H1 (cell line): Measurements from ENCODE around the gene SLN. TPM values are rescaled to one million over a fixed set of nuclear protein-coding genes. Genes with fewer than 3 reads are reported as not detected.

Experiments used
- CTCF ChIA-PET: fragments of 300-600 bp; sonication (Branson Sonifier 250); formaldehyde crosslinking; loops from one replicate; lab custom pipeline; 2021; ENCODE audit not compliant: partially characterized antibody; lab: Charles Lee
- POLR2A ChIA-PET: fragments of 300-600 bp; sonication (Branson Sonifier 250); formaldehyde crosslinking; loops from one replicate; lab custom pipeline; 2021; ENCODE audit warnings: inconsistent platforms; ENCODE audit not compliant: partially characterized antibody; lab: Charles Lee
- DNase-seq, 2 experiments: peaks; one replicate each; pipeline versions ENCODE4 v3.0.0 to v3.0.0-alpha.2; 2010 to 2022; ENCODE audit warnings: low spot score in 2 of 2, low read depth in 1 of 2, mixed read lengths in 1 of 2
- FAIRE-seq: peaks from 2 replicates; lab custom pipeline; 2011; peaks lifted over from hg19 to GRCh38; lab: Jason Lieb, UNC
- H2AFZ ChIP-seq: 2 replicates; pipeline ENCODE4 v1.8.1; 2012; ENCODE audit warnings: low read length, inconsistent platforms
- H2AK5ac ChIP-seq: 2 replicates; pipeline ENCODE4 v1.6.1; 2013; ENCODE audit warnings: low read depth, low read length
- H2BK120ac ChIP-seq: replicated peaks from 2 replicates; pipeline ENCODE3; 2013; ENCODE audit warnings: low read depth, low read length, inconsistent platforms
- H2BK12ac ChIP-seq: 2 replicates; pipeline ENCODE4 v1.6.1; 2013; ENCODE audit warnings: low read depth, low read length
- H2BK15ac ChIP-seq: 2 replicates; pipeline ENCODE4 v1.6.1; 2013; ENCODE audit warnings: low read length
- H2BK20ac ChIP-seq: 2 replicates; pipeline ENCODE4 v1.6.1; 2013; ENCODE audit warnings: low read length
- H2BK5ac ChIP-seq: 2 replicates; pipeline ENCODE4 v1.6.1; 2013; ENCODE audit warnings: low read depth, low read length
- H3K14ac ChIP-seq: 2 replicates; pipeline ENCODE4 v1.6.1; 2013; ENCODE audit warnings: inconsistent platforms; ENCODE audit not compliant: insufficient read length
- H3K18ac ChIP-seq: 2 replicates; pipeline ENCODE4 v1.6.1; 2013; ENCODE audit warnings: low read length; ENCODE audit errors: extremely low read depth
- H3K23ac ChIP-seq: 2 replicates; pipeline ENCODE4 v1.6.1; 2013; ENCODE audit warnings: inconsistent platforms; ENCODE audit not compliant: insufficient read length
- H3K23me2 ChIP-seq: 2 replicates; pipeline ENCODE4 v1.6.1; 2013; ENCODE audit warnings: low read depth, low read length
- H3K27ac ChIP-seq: 2 replicates; pipeline ENCODE4 v1.6.1; 2011; ENCODE audit warnings: low read depth, low read length, inconsistent platforms
- H3K27me3 ChIP-seq, 4 experiments: replicated peaks in 1 of 4; 1 replicate in 1 of 4; 2 replicates in 3 of 4; pipeline versions ENCODE4 v1.6.1 to v1.8.1; 2011 to 2013; ENCODE audit warnings: low read length in 3 of 4, mild to moderate bottlenecking in 3 of 4, inconsistent platforms in 2 of 4, mixed read lengths in 2 of 4, moderate library complexity in 1 of 4; ENCODE audit not compliant: control insufficient read depth in 3 of 4, insufficient read depth in 3 of 4; ENCODE audit errors: extremely low read depth in 1 of 4
- H3K36me3 ChIP-seq, 4 experiments: 2 replicates each; pipeline versions ENCODE4 v1.6.1 to v1.8.1; 2011 to 2013; ENCODE audit warnings: mild to moderate bottlenecking in 4 of 4, low read length in 3 of 4, moderate library complexity in 2 of 4, control low read depth in 1 of 4, inconsistent platforms in 1 of 4; ENCODE audit not compliant: insufficient read depth in 4 of 4, control insufficient read depth in 2 of 4
- H3K4ac ChIP-seq: replicated peaks from 2 replicates; pipeline ENCODE3; 2013; ENCODE audit warnings: low read length, low read depth, mixed read lengths, inconsistent platforms; ENCODE audit not compliant: insufficient read length
- H3K4me1 ChIP-seq, 4 experiments: replicated peaks in 1 of 4; 1 replicate in 1 of 4; 2 replicates in 3 of 4; pipeline versions ENCODE4 v1.6.1 to v1.8.1; 2011 to 2013; ENCODE audit warnings: low read length in 3 of 4, inconsistent platforms in 2 of 4, mixed read lengths in 1 of 4; ENCODE audit not compliant: insufficient read depth in 4 of 4, control insufficient read depth in 3 of 4
- H3K4me2 ChIP-seq, 2 experiments: 2 replicates each; pipeline versions ENCODE4 v1.6.1 to v1.8.1; 2011 to 2013; ENCODE audit warnings: low read depth in 2 of 2, low read length in 2 of 2, control low read depth in 1 of 2, inconsistent platforms in 1 of 2, mild to moderate bottlenecking in 1 of 2; ENCODE audit not compliant: insufficient read depth in 1 of 2
- H3K4me3 ChIP-seq, 4 experiments: fragments of 200-600, 300-600 bp in 1 of 4; sonication (generic), shearing (Covaris generic), sonication (Bioruptor Twin) in 1 of 4; 2 replicates each; pipeline versions ENCODE4 v1.5.1 to v1.8.1; 2011 to 2016; ENCODE audit warnings: low read length in 4 of 4, low read depth in 3 of 4, control low read depth in 2 of 4, inconsistent platforms in 2 of 4, mild to moderate bottlenecking in 2 of 4, mixed read lengths in 1 of 4, moderate library complexity in 1 of 4; ENCODE audit not compliant: insufficient read depth in 2 of 4; ENCODE audit errors: extremely low read depth in 1 of 4
- H3K56ac ChIP-seq: replicated peaks from 2 replicates; pipeline ENCODE3; 2013; ENCODE audit warnings: low read depth, mild to moderate bottlenecking, mixed read lengths, low read length, inconsistent platforms; ENCODE audit not compliant: insufficient read length
- H3K79me1 ChIP-seq: 2 replicates; pipeline ENCODE4 v1.6.1; 2013; ENCODE audit warnings: low read depth, low read length, control low read depth
- H3K79me2 ChIP-seq, 2 experiments: 2 replicates each; pipeline versions ENCODE4 v1.6.1 to v1.8.1; 2012 to 2013; ENCODE audit warnings: low read length in 2 of 2, mild to moderate bottlenecking in 2 of 2, inconsistent platforms in 1 of 2; ENCODE audit not compliant: insufficient read depth in 2 of 2, control insufficient read depth in 1 of 2
- H3K9ac ChIP-seq, 4 experiments: replicated peaks in 1 of 4; 1 replicate in 1 of 4; 2 replicates in 3 of 4; pipeline versions ENCODE4 v1.6.1 to v1.8.1; 2011 to 2013; ENCODE audit warnings: low read depth in 3 of 4, low read length in 3 of 4, control low read depth in 2 of 4, mild to moderate bottlenecking in 2 of 4, moderate library complexity in 2 of 4, inconsistent platforms in 1 of 4; ENCODE audit errors: extremely low read depth in 1 of 4
- H3K9me3 ChIP-seq, 2 experiments: 2 replicates each; pipeline versions ENCODE4 v1.6.1 to v1.8.1; 2012 to 2013; ENCODE audit warnings: mild to moderate bottlenecking in 2 of 2, moderate library complexity in 2 of 2, control low read depth in 1 of 2, inconsistent platforms in 1 of 2, low read depth in 1 of 2, low read length in 1 of 2, mixed read lengths in 1 of 2; ENCODE audit not compliant: insufficient read depth in 2 of 2
- H4K20me1 ChIP-seq, 2 experiments: replicated peaks in 1 of 2; 2 replicates each; pipeline versions ENCODE3 to v1.8.1; 2011 to 2013; ENCODE audit warnings: inconsistent platforms in 2 of 2, low read length in 2 of 2, mild to moderate bottlenecking in 1 of 2; ENCODE audit not compliant: insufficient read depth in 2 of 2, control insufficient read depth in 1 of 2
- H4K5ac ChIP-seq: 2 replicates; pipeline ENCODE4 v1.6.1; 2013; ENCODE audit warnings: low read length, low read depth, mixed read lengths, inconsistent platforms; ENCODE audit not compliant: insufficient read length
- H4K8ac ChIP-seq: 2 replicates; pipeline ENCODE4 v1.8.0; 2013; ENCODE audit warnings: mild to moderate bottlenecking, moderate library complexity, low read length, inconsistent platforms; ENCODE audit not compliant: insufficient read depth; ENCODE audit errors: extremely low read depth
- H4K91ac ChIP-seq: replicated peaks from 2 replicates; pipeline ENCODE3; 2013; ENCODE audit warnings: low read length, mixed read lengths, inconsistent platforms; ENCODE audit not compliant: insufficient read length
- GABPA ChIP-seq: IDR thresholded peaks from 2 replicates; pipeline ENCODE4 v1.6.1; 2011; ENCODE audit warnings: mild to moderate bottlenecking, low read length, moderate library complexity, borderline replicate concordance; ENCODE audit not compliant: insufficient read depth
- RXRA ChIP-seq: IDR thresholded peaks from 2 replicates; pipeline ENCODE4 v1.6.1; 2011; ENCODE audit warnings: low read depth, mild to moderate bottlenecking, low read length, moderate library complexity; ENCODE audit not compliant: insufficient read depth
- WGBS, 2 experiments: shearing (Covaris generic) in 1 of 2; methylation state at CpG; one replicate each; pipeline versions ENCODE4 v1.1.6 to v1.1.7; 2013 to 2015; ENCODE audit warnings: low lambda C conversion rate in 2 of 2, mixed read lengths in 2 of 2, inconsistent platforms in 1 of 2, low coverage in 1 of 2, missing lambda C conversion rate in 1 of 2; ENCODE audit not compliant: insufficient replicate concordance in 2 of 2, insufficient coverage in 1 of 2, insufficient read length in 1 of 2; ENCODE audit errors: extremely low coverage in 1 of 2, missing lambda C conversion rate in 1 of 2; 5-methylcytosine and 5-hydroxymethylcytosine counted together
- polyA plus RNA-seq, 7 experiments: library from polyadenylated mRNA; depleted of rRNA in 3 of 7; stranded (reverse) in 5 of 7; unstranded in 2 of 7; fragments of >200 nt in 5 of 7; fragments of 200-250 nt in 2 of 7; gene quantifications; 1 replicate in 5 of 7; 2 replicates in 1 of 7; 4 replicates in 1 of 7; pipeline versions ENCODE4 v1.2.1 to v1.2.3, GENCODE V29; 2011 to 2013; ENCODE audit warnings: missing spikeins in 2 of 7, mixed read lengths in 2 of 7
- total RNA-seq: library from RNA; stranded (reverse); fragmentation: NEBNext Ultra II Directional; extraction: Animal tissue kit (Norgen Biotek cat#: 25700); gene quantifications from 2 replicates; pipeline ENCODE4 v1.2.1, GENCODE V29; 2021

The SLN gene
- total and polyA plus RNA-seq, 2 of the 8 experiments (the other 6 are each of a cell fraction or from before 2014, with no cell fraction given): not detected

DNA sequence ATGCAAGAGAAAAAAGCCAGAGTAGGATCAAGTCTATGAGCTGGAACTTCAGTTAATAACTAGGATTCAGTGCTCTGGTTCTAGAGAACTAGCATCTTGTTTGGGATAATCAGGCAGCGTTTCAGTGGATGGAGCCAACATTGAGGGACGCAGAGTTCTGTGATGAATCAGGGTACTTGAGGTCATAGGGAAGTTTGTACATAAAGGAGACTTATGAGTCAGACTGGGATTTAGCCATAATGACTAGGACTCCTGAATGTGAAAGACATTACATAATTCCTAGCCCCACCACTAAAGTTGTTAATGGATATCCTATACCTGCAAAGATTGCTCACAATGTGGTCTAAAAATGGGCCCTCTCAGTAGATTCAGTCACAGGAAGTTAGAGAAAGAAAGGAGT, 6.8 kb downstream of the SLN start:
- H3K4me1 ChIP-seq: peaks cover 0 to 12% (median 5%) of the 10 kb centered on the region in 4 experiments; a peak in 3 of 7 replicates
- no peaks in the 10 kb centered on the region for H3K79me2 ChIP-seq
- no peak overlapping the region for H2BK20ac ChIP-seq
- 96% methylated on average over 2 of the region's 2 CpGs; no CpG with 5 or more reads in 1 of the 2 experiments for WGBS, 2 experiments
- no peak overlapping the region for H2AFZ ChIP-seq
- H4K5ac ChIP-seq: no peak overlapping the region
- H3K4me3 ChIP-seq: no peak overlapping the region
- no peak overlapping the region for H3K4me2 ChIP-seq
- TF ChIP-seq RXRA (no peak), GABPA (no peak)
- H2BK5ac ChIP-seq: no peak overlapping the region
- CTCF ChIA-PET: interaction anchor here (1.0 to 9.5 kb wide), 2 partner anchors 19 to 30 kb away, joined by 3 to 102 read pairs; no protein-coding TSS in a partner anchor
- FAIRE-seq: no peak
- H3K36me3 ChIP-seq: no peaks in the 10 kb centered on the region
- H3K56ac ChIP-seq: no peak overlapping the region
- no peaks in the 10 kb centered on the region for H3K79me1 ChIP-seq
- no peaks in the 10 kb centered on the region for H3K23me2 ChIP-seq
- H3K4ac ChIP-seq: no peak overlapping the region
- H4K8ac ChIP-seq: no peak overlapping the region
- H3K9ac ChIP-seq: no peak overlapping the region
- no peak overlapping the region for H3K18ac ChIP-seq
- no peak overlapping the region for H3K27ac ChIP-seq
- H3K14ac ChIP-seq: no peak overlapping the region
- POLR2A ChIA-PET: no interaction called here
- H2BK12ac ChIP-seq: no peak overlapping the region
- no peak overlapping the region for H2BK120ac ChIP-seq
- H4K20me1 ChIP-seq: no peaks in the 10 kb centered on the region
- H3K27me3 ChIP-seq: no peaks in the 10 kb centered on the region; a peak in 1 of 7 replicates
- no peak overlapping the region for H2BK15ac ChIP-seq
- H4K91ac ChIP-seq: no peak overlapping the region
- no peak overlapping the region for H3K23ac ChIP-seq
- no peak overlapping the region for H2AK5ac ChIP-seq
- DNase-seq: no peak
- H3K9me3 ChIP-seq: no peaks in the 10 kb centered on the region
